GM12878 (cell line): Measurements from ENCODE around the gene ARHGAP32. TPM values are rescaled to one million over a fixed set of nuclear protein-coding genes. Genes with fewer than 3 reads are reported as not detected.

ENCODE experiments used
- ATAC-seq: fragments of 200-7000 bp; cut with Tn5 transposase; 3 replicates; pipeline ENCODE4 v1.9.1; 2020; ENCODE audit warnings: mild to moderate bottlenecking, moderate library complexity
- BruUV-seq: library from RNA; stranded (reverse); fragments of 400-500 nt; replicated peaks from 2 replicates; lab custom pipeline; 2021; lab: Mats Ljungman, UMichigan
- CTCF ChIA-PET: fragments of 300-600 bp; sonication (Branson Sonifier 250); formaldehyde crosslinking; extraction: SDS; loops from one replicate; lab custom pipeline; 2021; ENCODE audit warnings: inconsistent platforms; lab: Yijun Ruan, JAX
- POLR2A ChIA-PET: fragments of 350-600 bp; formaldehyde crosslinking; extraction: SDS; loops from one replicate; lab custom pipeline; 2021; ENCODE audit warnings: inconsistent platforms; lab: Charles Lee
- RAD21 ChIA-PET: fragments of 300-600 bp; sonication (Branson Sonifier 250); formaldehyde crosslinking; loops from one replicate; lab custom pipeline; 2023; ENCODE audit warnings: antibody characterized with exemption; ENCODE audit not compliant: unreplicated experiment; lab: Charles Lee
- SMC1A ChIA-PET: fragments of 300-600 bp; sonication (Branson Sonifier 250); formaldehyde crosslinking; loops from one replicate; lab custom pipeline; 2023; ENCODE audit not compliant: unreplicated experiment, uncharacterized antibody; lab: Charles Lee
- DNase-seq: peaks from one replicate; pipeline ENCODE4 v3.0.0-alpha.2; 2011; ENCODE audit warnings: low read depth, low spot score
- FAIRE-seq: peaks from 3 replicates; lab custom pipeline; 2011; peaks lifted over from hg19 to GRCh38; lab: Jason Lieb, UNC
- H2AFZ ChIP-seq: 2 replicates; pipeline ENCODE4 v1.6.0; 2011; ENCODE audit warnings: low read depth, low read length, control low read depth; ENCODE audit not compliant: control insufficient read depth
- H3K27ac ChIP-seq: 2 replicates; pipeline ENCODE4 v1.5.1; 2011; ENCODE audit warnings: control low read depth; ENCODE audit not compliant: control insufficient read depth, insufficient read depth
- H3K27me3 ChIP-seq, 2 experiments: replicated peaks in 1 of 2; 2 replicates each; pipeline versions ENCODE4 v1.6.0 to v1.6.1; 2011; ENCODE audit warnings: low read length in 1 of 2; ENCODE audit not compliant: control insufficient read depth in 2 of 2, insufficient read depth in 2 of 2
- H3K36me3 ChIP-seq, 2 experiments: 2 replicates each; pipeline ENCODE4 v1.5.1; 2011; ENCODE audit warnings: low read length in 1 of 2; ENCODE audit not compliant: control insufficient read depth in 2 of 2, insufficient read depth in 2 of 2
- H3K4me1 ChIP-seq: 2 replicates; pipeline ENCODE4 v1.6.1; 2011; ENCODE audit warnings: mild to moderate bottlenecking, low read length, moderate library complexity, mixed read lengths; ENCODE audit not compliant: control insufficient read depth, insufficient read depth
- H3K4me2 ChIP-seq: 2 replicates; pipeline ENCODE4 v1.6.0; 2011; ENCODE audit warnings: control low read depth; ENCODE audit not compliant: control insufficient read depth, insufficient read depth
- H3K4me3 ChIP-seq: fragments of 200-600 bp; sonication (generic); 2 replicates; pipeline ENCODE4 v1.5.1; 2016
- H3K79me2 ChIP-seq: 2 replicates; pipeline ENCODE4 v1.6.0; 2011; ENCODE audit warnings: low read length; ENCODE audit not compliant: control insufficient read depth, insufficient read depth
- H3K9ac ChIP-seq: 2 replicates; pipeline ENCODE4 v1.8.0; 2011; ENCODE audit warnings: low read length, control low read depth, mixed read lengths; ENCODE audit not compliant: control insufficient read depth, insufficient read depth
- H3K9me3 ChIP-seq: replicated peaks from 3 replicates; pipeline ENCODE4 v1.5.1; 2011; ENCODE audit warnings: mild to moderate bottlenecking, low read length; ENCODE audit not compliant: control insufficient read depth, insufficient read depth
- H4K20me1 ChIP-seq: 2 replicates; pipeline ENCODE4 v1.6.0; 2011; ENCODE audit not compliant: control insufficient read depth, insufficient read depth
- EZH2 ChIP-seq: IDR thresholded peaks from 2 replicates; pipeline ENCODE4 v1.6.1; 2012; ENCODE audit warnings: low read depth, mild to moderate bottlenecking, control low read depth, inconsistent platforms, low read length, borderline replicate concordance; ENCODE audit not compliant: control insufficient read depth
- FOXK2 ChIP-seq: fragments of 450-650 bp; IDR thresholded peaks from 2 replicates; pipeline ENCODE4 v1.6.1; 2017; ENCODE audit warnings: mild to moderate bottlenecking, moderate library complexity
- LARP7 ChIP-seq: fragments of 450-650 bp; IDR thresholded peaks from 2 replicates; pipeline ENCODE4 v1.6.1; 2017; ENCODE audit warnings: mild to moderate bottlenecking
- MLLT1 ChIP-seq: fragments of 450-650 bp; IDR thresholded peaks from 2 replicates; pipeline ENCODE4 v1.6.1; 2016; ENCODE audit warnings: mild to moderate bottlenecking
- NFYB ChIP-seq: IDR thresholded peaks from 2 replicates; pipeline ENCODE4 v1.6.1; 2011; ENCODE audit warnings: low read depth, mild to moderate bottlenecking, low read length, improper control_type of control experiment, moderate library complexity; ENCODE audit not compliant: insufficient read depth
- NR2F1 ChIP-seq: fragments of 450-650 bp; conservative IDR thresholded peaks from 2 replicates; pipeline ENCODE4 v1.6.1; 2017; ENCODE audit warnings: mild to moderate bottlenecking
- POLR2A ChIP-seq: IDR thresholded peaks from 2 replicates; pipeline ENCODE4 v1.6.1; 2011; ENCODE audit warnings: low read depth, mild to moderate bottlenecking, low read length
- POLR2AphosphoS2 ChIP-seq: IDR thresholded peaks from 2 replicates; pipeline ENCODE4 v1.6.1; 2011; ENCODE audit warnings: low read depth, mild to moderate bottlenecking, low read length, improper control_type of control experiment, moderate library complexity
- RAD21 ChIP-seq: IDR thresholded peaks from 2 replicates; pipeline ENCODE4 v1.6.1; 2011; ENCODE audit warnings: mild to moderate bottlenecking, low read depth, low read length, moderate library complexity; ENCODE audit not compliant: insufficient read depth
- RAD51 ChIP-seq: fragments of 450-650 bp; IDR thresholded peaks from 2 replicates; pipeline ENCODE4 v1.6.1; 2016; ENCODE audit warnings: moderate library complexity, mild to moderate bottlenecking, inconsistent platforms
- SPI1 ChIP-seq: IDR thresholded peaks from 2 replicates; pipeline ENCODE4 v1.6.1; 2011; ENCODE audit warnings: low read depth, mild to moderate bottlenecking, low read length, moderate library complexity, borderline replicate concordance; ENCODE audit not compliant: insufficient read depth
- STAT1 ChIP-seq: fragments of 450-650 bp; conservative IDR thresholded peaks from 2 replicates; pipeline ENCODE4 v1.6.1; 2014; ENCODE audit warnings: antibody characterized with exemption, mild to moderate bottlenecking
- TCF12 ChIP-seq: IDR thresholded peaks from 2 replicates; pipeline ENCODE4 v1.6.1; 2011; ENCODE audit warnings: low read depth, mild to moderate bottlenecking, low read length
- TCF3 ChIP-seq: IDR thresholded peaks from 2 replicates; pipeline ENCODE4 v1.6.1; 2012; ENCODE audit warnings: low read depth, mild to moderate bottlenecking, low read length, borderline replicate concordance; ENCODE audit not compliant: insufficient read depth
- WRNIP1 ChIP-seq: IDR thresholded peaks from 2 replicates; pipeline ENCODE4 v1.6.1; 2011; ENCODE audit warnings: low read depth, low read length, improper control_type of control experiment, borderline replicate concordance
- ZBTB40 ChIP-seq: fragments of 450-650 bp; IDR thresholded peaks from 2 replicates; pipeline ENCODE4 v1.6.1; 2016; ENCODE audit warnings: mild to moderate bottlenecking, moderate library complexity, borderline replicate concordance
- ZNF217 ChIP-seq: fragments of 450-650 bp; IDR thresholded peaks from 2 replicates; pipeline ENCODE4 v1.6.1; 2017; ENCODE audit warnings: antibody characterized with exemption, mild to moderate bottlenecking
- ZNF384 ChIP-seq: IDR thresholded peaks from 2 replicates; pipeline ENCODE4 v1.6.1; 2012; ENCODE audit warnings: low read depth, mild to moderate bottlenecking, low read length, improper control_type of control experiment, borderline replicate concordance
- ZSCAN29 ChIP-seq: fragments of 450-650 bp; IDR thresholded peaks from 2 replicates; pipeline ENCODE4 v1.6.1; 2017; ENCODE audit warnings: mild to moderate bottlenecking, moderate library complexity
- WGBS: methylation state at CpG from one replicate; pipeline ENCODE4 v1.1.6; 2016; ENCODE audit warnings: low lambda C conversion rate; ENCODE audit not compliant: insufficient replicate concordance, insufficient coverage; ENCODE audit errors: missing lambda C conversion rate; 5-methylcytosine and 5-hydroxymethylcytosine counted together
- in situ Hi-C: fragments of 300-500 bp; cut with MboI; formaldehyde crosslinking; loops from 9 replicates; pipeline ENCODE4 v1.14.3; 2018; ENCODE audit warnings: mixed read lengths
- intact Hi-C: fragments of 100-400 bp; cut with micrococcal nuclease; formaldehyde crosslinking; loops from one replicate; pipeline ENCODE4 v1.14.2; 2022; ENCODE audit not compliant: unreplicated experiment
- polyA plus RNA-seq, 11 experiments: library from polyadenylated mRNA; depleted of rRNA in 4 of 11; unstranded in 6 of 11; stranded (reverse) in 5 of 11; fragments of >200 nt; fragmentation: Nextera tagmentation in 4 of 11; fragmentation: Illumina TruSeq in 1 of 11; extraction: Ambion mirVana in 4 of 11; extraction: Trizol in 1 of 11; gene quantifications; 1 replicate in 1 of 11; 2 replicates in 10 of 11; pipeline versions ENCODE4 v1.2.1 to v1.2.3, GENCODE V29; 2011 to 2016; ENCODE audit warnings: inconsistent platforms in 2 of 11, missing spikeins in 2 of 11, low read depth in 1 of 11
- total RNA-seq, 4 experiments: library from RNA; depleted of rRNA in 3 of 4; stranded (reverse); fragments of >200 nt in 3 of 4; fragmentation: Illumina TruSeq in 1 of 4; extraction: Trizol in 1 of 4; gene quantifications; 2 replicates each; pipeline versions ENCODE4 v1.2.1 to v1.2.3, GENCODE V29; 2013 to 2021

ARHGAP32 gene
- total and polyA plus RNA-seq, 10 of the 15 experiments (the other 5 are each of a cell fraction or from before 2014, with no cell fraction given) = under 0.01 to 0.46 (median 0.12) TPM; not detected in 1

- TF ChIP-seq SPI1 (no peak), RAD21 (no peak), ZNF384 (no peak), TCF3 (no peak)
- TF ChIP-seq, all 136 proteins: peak for 0
These were observed 32.4 kb upstream of the ARHGAP32 start (continued) for GRCh38 chr11:129224538-129224937.

GRCh38 chr11:129223701-129224149, 31.6 kb upstream of the ARHGAP32 start:
- no peaks in the 10 kb centered on the region for H4K20me1 ChIP-seq
- intact Hi-C loops (no loop called here), in situ Hi-C loops (no loop called here)
- BruUV-seq = no TSS peak
- DNase-seq (no peak), FAIRE-seq (no peak), ATAC-seq (no peak)
- no peak overlapping the region for H3K4me3 ChIP-seq
- H3K4me1 ChIP-seq = no peaks in the 10 kb centered on the region
- H3K4me2 ChIP-seq = no peak overlapping the region
- H3K27ac ChIP-seq = no peak overlapping the region
- WGBS = 0% methylated on average over 2 of the region's 2 CpGs
- ChIA-PET POLR2A (no interaction called here), CTCF (no interaction called here), RAD21 (no interaction called here), SMC1A (no interaction called here)
- no peak overlapping the region for H3K9ac ChIP-seq
- H3K79me2 ChIP-seq = no peaks in the 10 kb centered on the region
- H3K27me3 ChIP-seq = no peaks in the 10 kb centered on the region
- no peak overlapping the region for H2AFZ ChIP-seq
- no peaks in the 10 kb centered on the region for H3K36me3 ChIP-seq
- H3K9me3 ChIP-seq = no peaks in the 10 kb centered on the region; the same call in 1 of the 3 replicates
- TF ChIP-seq NR2F1 (no peak), MLLT1 (no peak), ZNF217 (no peak), POLR2AphosphoS2 (no peak), EZH2 (no peak), TCF12 (no peak), NFYB (no peak), ZBTB40 (no peak), WRNIP1 (no peak), FOXK2 (no peak), ZSCAN29 (no peak), POLR2A (no peak), STAT1 (no peak), LARP7 (no peak), RAD51 (no peak)
